GM18951 (cell line): ENCODE data around the gene MZT2A.
"Not testable (repeated sequence)": the region's sequence is repeated elsewhere in the genome, so short reads cannot be mapped to it uniquely, and the experiment has no call there.

Experiments used
- POLR2A ChIP-seq: IDR thresholded peaks from 4 replicates; pipeline ENCODE4 v1.6.1; 2011; ENCODE audit warnings: mild to moderate bottlenecking; ENCODE audit not compliant: insufficient read length, insufficient read depth; ENCODE audit errors: extremely low read depth
- in situ Hi-C: fragments of 300-500 bp; cut with MboI; formaldehyde crosslinking; loops from one replicate; pipeline ENCODE4 v1.12.0; 2022; ENCODE audit warnings: low sequenced_read_pairs, mixed read lengths, inconsistent platforms; ENCODE audit not compliant: unreplicated experiment

Gene MZT2A

DNA sequence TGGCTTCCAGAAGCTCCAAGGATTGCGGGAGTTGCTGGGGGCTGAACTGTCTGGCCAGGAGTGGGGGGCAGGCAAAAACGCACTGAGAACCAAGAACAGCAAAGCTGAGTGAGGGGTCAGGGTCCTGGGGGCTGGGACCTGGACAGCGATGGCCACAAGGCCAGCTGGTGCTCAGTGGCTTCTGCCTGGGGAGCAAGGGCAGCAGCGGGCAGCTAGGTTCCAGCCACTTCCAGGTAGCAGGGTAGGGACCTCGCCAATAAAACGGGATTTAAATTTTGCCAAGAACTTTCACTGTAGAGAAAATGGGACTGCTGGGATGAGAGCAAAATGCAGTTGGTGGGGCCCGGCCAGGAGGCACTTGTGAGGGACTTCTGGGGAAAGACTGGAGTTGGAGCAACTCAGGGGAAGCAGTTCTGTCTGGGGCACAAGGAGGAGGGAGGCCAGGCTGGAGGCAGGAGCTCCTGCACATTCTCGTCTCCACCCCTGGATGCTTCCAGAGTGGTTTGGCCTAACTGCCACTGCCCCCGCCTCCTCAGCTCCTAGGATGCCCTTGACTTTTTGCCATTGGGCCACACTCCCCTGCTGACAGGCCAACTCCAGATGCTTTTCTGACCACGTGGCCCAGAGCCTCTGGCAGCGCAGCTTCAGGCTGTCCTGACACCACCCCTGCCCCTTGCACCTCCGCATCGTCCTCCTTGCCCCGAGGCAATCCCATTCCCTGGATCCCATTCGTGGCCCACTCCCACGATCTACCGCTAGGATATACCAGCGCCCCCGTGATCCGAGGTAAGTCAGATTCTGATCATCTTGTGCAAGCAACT lies 30.0 kb upstream of the MZT2A start:
- in situ Hi-C loops: no loop called here
- no peak for TF ChIP-seq POLR2A

GRCh38 chr2:131521524-131521923 lies 29.3 kb upstream of the MZT2A start:
- in situ Hi-C loops: not testable (repeated sequence)

DNA sequence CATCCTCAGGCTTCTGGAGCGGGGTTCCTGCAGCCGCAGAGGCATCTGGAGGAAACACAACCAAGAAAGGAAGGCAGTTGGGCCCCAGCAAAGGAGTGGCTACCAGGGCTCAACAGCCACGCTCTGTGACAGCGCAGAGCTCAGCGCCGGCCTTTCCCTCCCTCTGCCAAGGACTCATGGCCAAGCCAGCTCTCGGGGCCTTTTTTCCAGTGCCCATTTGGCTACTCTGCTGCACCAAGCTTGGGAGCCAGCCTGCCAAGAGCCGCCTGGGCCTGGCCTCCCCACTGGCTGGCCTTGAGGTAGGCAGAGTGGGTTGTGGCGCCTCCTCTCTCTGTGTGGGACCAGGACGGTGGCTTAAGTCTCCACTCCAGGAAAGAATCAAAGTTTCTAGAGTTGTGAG lies 28.3 kb upstream of the MZT2A start:
- in situ Hi-C loops: no loop called here
- no peak for TF ChIP-seq POLR2A

- in situ Hi-C loops: not testable (repeated sequence)
Measured at GRCh38 chr2:131519871-131520470, 27.8 kb upstream of the MZT2A start.

DNA sequence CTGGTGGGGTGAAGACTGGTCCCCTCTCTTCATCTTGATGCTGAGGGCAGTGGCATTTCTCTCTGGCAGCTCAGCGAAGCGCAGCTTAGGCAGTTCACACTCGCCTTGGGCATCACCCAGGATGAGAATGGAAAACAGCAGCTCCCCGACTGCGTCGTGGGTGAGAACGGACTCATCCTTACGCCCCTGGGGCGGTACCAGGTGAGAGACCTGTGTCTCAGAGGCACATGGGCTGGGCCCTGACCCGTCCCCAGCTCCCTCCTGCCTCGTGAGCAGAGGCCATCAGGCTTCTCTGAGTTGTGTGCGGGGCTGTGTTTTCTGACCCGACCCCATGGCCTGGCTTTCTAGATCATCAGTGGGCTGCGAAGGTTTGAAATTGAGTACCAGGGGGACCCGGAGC lies 27.3 kb upstream of the MZT2A start:
- in situ Hi-C loops: no loop called here
- TF ChIP-seq POLR2A: no peak

- in situ Hi-C loops: not testable (repeated sequence)
Measured at GRCh38 chr2:131518531-131518930, 26.3 kb upstream of the MZT2A start.

- in situ Hi-C loops: not testable (repeated sequence)
Measured at GRCh38 chr2:131517856-131518255, 25.7 kb upstream of the MZT2A start.

DNA sequence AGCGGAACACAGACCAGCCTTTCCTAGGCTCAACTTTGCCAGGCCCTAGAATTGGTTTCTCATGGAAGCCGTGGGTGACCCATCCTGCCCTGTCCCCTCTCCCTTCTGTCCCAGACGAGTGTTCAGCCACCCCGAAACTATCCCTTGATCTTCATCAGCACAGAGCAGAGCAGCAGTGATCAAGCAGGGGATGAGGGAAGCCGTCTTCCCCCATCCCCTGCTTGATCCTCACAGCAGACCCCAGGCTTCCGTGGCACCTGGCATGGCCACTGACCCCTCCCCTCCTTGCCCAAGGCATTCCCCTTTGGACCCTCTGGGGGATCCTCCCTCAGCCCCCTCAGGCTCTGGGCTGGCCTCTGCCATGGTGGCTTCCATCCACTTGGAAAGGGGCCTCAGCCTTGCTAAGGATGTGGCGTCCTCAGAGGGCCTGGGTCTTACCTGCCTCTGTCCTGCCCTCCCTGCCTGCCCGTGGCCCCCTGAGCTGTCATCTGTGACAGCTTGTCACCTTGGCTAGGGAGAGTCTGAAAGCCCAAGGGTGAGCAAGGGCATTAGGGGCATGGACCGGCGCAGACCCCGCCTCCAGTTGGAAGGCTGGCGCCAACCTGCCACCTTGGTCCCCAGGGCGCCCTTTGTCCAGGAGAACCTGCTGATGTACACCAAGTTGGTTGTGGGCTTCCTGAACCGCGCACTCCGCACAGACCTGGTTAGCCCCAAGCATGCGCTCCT lies 25.1 kb upstream of the MZT2A start:
- in situ Hi-C loops: no loop called here
- no peak for TF ChIP-seq POLR2A

DNA sequence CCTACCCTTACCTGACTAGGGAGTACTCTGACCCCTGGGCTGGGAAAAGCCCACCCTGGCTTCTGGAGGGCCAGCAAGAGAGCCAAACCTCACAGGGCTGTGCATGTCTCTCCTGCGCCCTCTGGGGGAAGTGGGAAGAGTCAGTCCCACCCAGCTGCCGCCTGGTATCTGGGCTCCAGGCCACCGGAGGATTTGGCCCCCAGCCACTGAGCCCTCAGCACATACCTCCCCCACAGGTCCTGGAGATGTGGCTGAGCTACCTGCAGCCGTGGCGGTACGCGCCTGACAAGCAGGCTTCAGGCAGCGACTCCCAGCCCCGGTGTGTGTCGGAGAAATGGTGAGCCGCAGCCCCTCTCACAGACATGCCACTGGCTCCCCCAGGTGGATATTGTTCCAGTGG lies 24.4 kb upstream of the MZT2A start:
- in situ Hi-C loops: not testable (repeated sequence)

GRCh38 chr2:131516011-131516410 lies 23.8 kb upstream of the MZT2A start:
- no peak for TF ChIP-seq POLR2A

GRCh38 chr2:131515235-131515634 lies 23.0 kb upstream of the MZT2A start:
- in situ Hi-C loops: not testable (repeated sequence)

More at GRCh38 chr2:131516011-131516410, 23.8 kb upstream of the MZT2A start:
- in situ Hi-C loops: no loop called here

GRCh38 chr2:131514408-131515166 lies 22.4 kb upstream of the MZT2A start:
- in situ Hi-C loops: not testable (repeated sequence)

- in situ Hi-C loops: not testable (repeated sequence)
Measured at GRCh38 chr2:131511969-131512870, 20.0 kb upstream of the MZT2A start.

- in situ Hi-C loops: not testable (repeated sequence)
Measured at GRCh38 chr2:131511291-131511968, 19.2 kb upstream of the MZT2A start.
